DMS 273 treated with DMSO at 0.1 percent for 48 hours (cell line): Measurements from ENCODE around the gene ADCY5.

ENCODE experiments used
- DNase-seq: peaks from one replicate; lab custom pipeline; 2025; lab: John Stamatoyannopoulos, UW

The ADCY5 gene

DNA sequence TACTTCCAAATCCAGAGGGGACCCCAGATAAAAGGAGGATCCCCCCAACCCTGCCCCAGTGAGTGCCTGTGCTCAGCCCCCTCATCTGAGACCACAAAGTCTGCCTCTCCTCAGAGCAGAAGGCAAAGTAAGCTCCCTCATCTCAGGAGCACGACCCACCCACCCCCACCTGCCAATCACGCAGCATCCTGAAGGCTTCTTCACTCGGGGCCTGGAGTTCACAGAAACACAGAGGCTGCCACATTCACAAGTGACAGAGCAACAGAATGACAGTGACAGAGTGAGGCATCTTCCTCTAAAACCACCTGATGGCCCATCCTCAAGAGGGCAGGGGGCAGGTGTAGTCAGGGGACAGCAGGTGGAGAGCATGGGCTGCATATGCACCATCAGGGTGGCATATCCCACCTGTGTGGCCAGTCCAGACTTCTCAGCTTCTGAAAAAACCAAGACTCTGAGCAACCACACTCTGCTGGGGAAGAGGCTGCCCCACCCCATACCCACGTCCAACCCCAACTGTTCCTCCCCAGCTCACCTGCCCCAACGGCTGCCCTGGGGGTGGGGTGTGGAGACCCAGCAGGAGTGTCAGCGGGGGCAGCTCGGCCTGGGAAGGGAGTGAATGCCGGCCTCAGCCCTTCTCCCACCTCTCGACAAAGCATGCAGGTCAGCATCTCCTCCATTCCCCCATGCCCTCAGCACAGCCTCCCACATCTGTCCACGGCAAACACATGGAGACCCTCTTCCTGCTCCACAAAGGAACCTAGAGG is 19.3 kb downstream of the ADCY5 start:
- DNase-seq, result no peak

DNA sequence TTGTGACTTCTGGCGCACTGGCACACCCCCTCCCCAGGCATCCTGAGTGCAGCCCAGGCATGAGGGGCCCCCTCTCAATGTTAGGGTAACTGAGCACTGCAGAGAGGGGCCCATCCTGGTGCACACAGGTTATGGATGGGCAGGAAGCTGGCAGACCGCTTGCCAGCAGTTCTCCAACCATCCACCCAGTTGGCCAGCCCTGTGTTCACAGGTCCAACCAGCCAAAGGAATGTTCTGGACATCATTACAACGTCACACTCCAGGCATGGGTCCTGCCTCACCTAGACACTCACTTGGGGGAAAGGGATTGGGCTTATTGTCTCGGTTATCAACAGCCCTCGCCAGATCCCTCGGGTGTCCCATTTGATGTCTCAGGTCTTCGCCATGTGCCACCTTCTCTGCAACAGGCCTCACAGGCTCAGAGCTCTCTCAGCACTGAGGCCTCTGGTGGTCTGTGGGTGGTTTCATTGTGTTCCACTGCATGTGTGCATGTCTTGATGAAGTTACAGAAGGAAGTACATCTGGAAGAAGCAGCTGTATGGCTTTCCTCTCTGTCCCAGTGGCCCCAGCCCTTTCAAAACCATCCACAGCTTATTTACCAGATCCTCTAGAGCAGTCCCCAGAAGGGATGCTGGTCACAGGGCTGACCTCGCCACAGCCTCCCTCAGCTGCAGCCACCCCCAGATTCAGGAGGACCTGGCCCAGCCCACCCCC is 23.7 kb downstream of the ADCY5 start:
- no peak for DNase-seq

DNA sequence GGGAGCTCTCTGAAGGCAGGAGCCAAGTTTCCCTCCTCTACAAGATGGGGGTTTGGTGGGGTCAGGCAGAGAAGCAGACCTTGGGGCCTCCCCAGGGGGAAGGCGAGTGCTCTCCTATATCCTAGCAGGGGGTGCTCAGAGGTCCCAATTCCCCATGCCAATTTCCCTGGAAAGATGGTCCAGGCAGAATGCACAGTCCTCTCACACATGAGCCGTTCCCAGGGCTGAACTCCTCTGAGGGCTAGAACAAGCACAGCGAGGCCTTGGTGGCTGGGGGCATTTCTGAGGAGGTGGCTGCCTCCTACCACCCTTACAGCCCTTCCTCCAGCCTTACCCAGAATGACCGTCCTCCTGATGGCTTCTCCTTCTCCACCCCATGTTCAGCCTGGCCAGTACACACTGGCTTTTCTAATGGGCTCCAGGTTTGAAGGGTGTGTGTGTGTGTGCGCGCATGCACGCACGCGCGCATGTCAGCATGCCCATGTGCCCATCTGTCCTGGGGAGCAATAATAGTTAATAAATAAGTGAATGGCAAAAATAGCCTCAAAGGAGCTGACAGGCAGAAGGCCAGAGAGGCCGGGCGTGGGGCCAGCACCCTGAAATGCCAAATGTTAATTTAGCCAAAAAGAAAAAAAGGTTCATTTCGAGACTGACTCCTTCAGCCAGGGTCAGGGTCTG is 24.4 kb downstream of the ADCY5 start:
- no peak for DNase-seq

DNA sequence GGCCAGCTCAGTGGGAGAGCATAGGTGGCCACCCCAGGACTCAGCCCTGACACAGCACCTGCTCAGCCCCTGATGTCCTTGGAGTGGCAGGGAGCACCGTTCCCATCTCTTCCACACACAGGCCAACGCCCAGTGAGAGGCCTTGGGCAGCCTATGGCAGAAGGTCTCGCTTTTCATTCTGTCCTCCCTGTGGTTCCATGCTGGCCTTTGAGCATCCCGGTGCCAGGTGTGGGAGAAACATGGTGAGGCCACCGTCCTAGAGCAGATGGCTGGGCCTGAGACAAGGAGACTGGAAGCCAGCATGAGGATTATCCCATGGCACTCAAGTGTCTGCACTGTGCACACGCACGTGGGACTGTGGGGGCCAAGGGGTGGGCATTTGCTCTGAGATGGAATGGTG is 25.1 kb downstream of the ADCY5 start:
- peak; percentile 33 for DNase-seq

DNA sequence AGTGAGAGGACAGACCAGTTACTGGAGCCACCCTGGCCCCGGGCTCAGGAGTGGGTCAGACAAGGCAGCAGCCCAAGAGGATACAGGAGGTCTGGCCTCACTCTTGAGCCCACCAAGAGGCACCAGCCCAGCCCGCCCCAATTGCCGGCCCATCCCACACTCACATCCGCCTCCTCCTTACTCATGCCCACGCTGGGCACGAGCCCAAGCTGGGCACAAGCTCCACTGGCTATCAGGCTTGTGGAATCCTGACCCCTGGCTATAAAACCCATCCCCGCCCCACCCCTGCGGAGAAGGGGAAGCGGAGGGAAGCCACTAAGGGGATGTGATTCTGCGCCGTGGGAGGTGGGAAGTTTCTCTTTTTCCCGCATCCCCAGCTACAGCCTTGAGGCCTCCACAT is 25.9 kb downstream of the ADCY5 start:
- no peak for DNase-seq

DNA sequence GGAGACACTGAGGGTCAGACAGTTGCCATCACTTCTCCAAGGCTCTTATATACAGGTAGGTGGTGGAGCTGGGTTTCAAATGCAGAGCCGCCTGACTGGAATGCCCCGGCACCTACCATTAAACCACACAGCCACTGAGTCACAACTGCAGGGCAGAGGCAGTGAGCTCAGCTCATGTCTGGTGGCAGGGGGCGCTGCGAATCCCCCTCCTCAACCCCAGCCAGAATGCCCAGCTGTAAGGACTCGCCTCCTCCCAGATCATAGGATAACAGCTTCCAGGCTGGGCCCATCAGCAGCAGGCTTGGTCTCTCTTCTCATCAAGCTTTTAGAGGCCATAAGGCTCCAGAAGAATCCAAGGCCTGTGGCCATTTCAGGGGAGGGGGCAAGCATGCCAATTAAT is 26.4 kb downstream of the ADCY5 start:
- DNase-seq, result no peak

DNA sequence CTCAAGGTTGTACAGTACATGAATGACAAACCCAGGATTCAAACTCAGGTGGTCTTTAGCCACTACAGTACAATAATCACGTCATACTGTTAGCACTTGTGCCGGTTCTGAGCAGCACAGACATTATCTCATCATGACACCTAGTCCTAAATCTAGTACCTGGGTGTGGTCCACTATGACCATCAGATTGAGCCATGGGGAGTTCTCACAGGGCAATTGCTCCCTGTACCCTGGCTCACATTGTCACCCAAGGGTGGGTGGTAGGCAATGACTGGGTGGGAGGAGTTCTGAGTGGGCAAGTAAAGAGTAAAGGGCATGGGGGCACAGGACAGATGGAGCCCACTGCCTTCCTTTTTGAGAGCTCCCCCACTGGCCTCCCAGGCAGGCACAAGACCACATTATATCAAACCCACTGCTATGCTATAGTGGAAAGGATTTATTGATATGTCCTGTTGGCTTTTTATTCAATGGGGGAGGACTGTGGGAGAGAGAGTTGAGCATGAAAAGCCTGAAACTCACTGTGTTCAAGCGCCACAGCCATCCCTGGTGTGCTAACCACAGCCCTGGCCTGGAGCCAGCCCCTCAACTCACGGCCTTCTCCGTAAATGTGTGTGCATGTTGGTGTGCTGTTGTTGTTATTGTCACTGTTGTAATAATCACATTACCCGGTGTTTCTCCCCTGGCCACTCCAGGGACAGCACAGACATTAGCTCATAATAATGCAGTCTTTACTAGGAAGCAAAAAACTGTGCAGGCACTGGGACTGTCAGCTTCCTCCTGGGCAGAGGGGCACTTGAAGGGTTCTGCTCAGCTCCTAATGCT is 27.3 kb downstream of the ADCY5 start:
- DNase-seq, result no peak

DNA sequence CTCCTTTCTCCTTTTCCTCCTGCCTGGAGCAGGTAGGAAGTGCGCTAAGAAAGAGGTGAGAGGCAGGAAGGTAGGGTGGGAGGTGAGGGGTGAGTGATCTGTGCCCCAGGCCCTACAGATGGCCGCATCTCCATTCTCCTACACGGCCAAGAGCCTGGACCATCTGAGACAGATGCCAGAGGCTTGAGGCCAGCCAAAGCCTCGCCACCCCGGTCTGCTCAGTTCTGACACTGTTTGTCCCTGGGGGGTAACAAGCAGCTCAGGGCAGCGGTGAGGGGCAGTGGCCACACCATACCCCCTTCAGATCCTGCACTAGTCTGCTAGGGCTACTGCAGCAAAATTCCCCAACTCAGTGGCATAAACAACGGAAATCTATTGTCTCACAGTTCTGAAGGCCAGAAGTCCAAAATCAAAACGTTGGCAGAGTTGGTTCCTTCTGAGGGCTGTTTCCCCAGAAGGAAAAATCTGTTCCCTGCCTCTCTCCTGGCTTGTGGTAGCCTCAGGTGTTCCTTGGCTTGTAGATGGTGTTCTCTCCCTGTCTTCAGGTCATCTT is 28.4 kb downstream of the ADCY5 start:
- DNase-seq, result no peak

DNA sequence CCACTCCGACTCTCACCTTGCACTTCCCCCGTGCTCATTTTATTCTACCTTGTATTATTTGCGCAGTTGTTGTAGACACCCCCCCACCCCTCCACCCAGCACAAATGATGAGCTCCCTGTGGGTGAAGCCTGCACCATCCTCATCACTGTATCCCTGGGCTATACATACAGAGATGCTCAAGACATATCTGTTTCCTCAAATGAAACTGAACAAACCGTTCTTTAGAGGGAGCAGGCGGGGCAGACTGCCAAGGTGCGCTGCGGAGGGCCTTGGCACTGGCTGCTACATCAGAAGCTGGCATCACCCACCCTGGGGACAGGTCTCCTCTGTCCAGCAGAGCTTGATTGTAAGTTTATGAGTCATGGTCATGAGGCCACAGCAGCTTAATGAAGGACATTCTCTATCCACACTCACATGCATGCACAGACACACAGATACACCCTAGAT is 29.0 kb downstream of the ADCY5 start:
- no peak for DNase-seq

DNA sequence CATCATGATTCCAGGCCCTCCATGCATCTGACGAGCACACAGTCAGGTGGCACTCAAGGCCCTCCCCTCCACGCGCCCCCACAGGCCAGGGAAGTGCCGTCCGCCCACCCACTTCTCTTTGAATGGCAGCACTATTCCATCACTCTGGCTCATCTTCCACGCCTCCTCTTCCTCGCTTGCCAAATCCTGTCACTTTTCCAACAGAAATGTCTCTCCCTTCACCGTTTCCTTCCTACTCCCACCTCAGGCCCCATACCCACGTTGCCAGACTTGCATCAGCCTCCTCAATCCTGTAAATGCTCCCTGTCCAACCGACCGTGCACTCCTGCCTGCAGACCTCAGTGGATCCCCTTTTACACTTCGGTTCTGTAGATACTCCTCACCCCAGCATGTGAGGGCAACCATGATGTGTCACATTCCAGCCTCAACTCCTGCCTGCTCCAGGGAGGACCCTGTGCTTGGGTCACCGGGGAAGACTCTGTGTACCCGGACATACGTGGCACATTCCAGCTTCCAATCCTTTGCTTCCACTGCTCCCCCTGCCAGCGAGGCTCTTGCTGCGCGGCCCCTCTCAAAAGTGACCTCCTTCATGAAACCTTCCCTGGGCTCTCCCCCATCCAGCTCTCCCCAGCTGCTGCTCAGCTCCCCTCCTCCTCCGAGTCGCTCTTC is 29.6 kb downstream of the ADCY5 start:
- DNase-seq, result no peak

DNA sequence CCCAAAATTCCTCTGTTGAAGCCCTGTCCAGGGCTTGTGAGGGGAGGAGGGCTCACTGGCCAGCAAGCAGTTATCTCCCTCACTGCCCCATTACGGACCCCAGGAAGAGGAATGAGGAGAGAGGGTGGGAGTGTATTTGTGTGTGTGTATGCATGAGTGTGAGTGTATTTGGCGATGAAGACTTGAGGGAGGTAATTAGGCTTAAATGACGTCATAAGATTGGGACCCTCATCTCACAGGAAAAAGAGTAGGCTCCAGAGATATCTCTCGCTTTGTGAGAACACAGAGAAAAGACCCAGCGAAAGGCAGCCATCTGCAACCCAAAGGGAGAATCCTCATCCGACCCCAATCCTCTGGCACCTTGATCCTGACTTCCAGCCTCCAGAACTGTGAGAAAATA is 32.2 kb downstream of the ADCY5 start:
- DNase-seq, result no peak

DNA sequence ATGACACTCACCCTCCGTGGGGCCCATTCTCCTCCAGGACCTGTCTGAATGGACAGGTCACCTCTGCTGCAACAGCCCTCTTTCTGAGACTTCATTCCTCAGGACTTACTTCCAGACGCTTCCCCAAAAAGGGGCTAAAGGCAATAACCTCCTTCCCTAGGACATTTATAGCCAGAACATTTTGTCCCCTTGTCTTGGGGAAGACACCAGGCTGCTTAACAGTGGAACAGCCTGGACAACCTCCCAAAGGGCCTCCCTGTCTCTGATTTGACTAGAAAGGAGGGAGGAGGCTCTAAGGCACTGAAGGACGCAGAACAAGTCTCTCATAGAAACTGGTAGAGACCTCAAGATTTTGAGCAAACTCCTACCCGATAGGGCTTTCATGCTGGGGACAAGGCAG is 32.7 kb downstream of the ADCY5 start:
- no peak for DNase-seq

DNA sequence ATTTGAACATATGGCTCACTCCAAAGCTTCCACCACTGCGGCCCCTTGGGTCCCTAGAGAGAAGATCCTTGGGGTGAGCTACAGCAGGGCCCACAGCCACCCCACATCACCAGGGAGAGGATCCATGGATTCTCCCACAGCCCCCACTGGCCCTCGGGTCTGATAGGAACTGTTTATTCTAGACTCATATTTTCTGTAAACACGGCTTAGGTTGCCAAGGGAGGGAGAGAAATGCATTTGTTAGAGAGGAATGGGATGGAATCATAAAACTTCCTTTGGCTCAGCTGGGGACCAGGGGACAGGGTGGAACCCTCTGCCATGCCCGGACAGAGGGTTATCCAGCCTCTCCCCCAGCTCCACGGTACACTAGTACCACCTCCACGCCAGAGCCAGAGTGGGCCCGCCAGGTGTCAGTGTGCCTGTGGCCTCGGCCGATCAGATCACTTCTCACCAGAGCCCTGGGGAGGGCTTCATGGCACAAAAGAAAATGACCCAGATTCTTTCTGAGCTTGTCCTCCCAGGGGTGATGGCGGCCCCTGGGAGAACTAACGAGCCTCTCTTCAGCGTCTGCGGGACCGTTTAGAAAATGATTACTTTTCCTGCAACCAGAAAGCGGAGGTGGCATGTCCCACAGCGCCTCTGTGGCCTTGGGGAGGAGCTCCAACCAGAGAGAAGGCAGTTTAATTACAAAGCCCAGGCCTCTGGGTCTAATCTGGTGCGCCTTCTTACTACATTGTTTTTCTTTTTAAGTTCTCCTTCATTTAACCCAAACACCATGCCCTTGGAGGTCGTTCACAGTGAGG is 33.7 kb downstream of the ADCY5 start:
- no peak for DNase-seq

DNA sequence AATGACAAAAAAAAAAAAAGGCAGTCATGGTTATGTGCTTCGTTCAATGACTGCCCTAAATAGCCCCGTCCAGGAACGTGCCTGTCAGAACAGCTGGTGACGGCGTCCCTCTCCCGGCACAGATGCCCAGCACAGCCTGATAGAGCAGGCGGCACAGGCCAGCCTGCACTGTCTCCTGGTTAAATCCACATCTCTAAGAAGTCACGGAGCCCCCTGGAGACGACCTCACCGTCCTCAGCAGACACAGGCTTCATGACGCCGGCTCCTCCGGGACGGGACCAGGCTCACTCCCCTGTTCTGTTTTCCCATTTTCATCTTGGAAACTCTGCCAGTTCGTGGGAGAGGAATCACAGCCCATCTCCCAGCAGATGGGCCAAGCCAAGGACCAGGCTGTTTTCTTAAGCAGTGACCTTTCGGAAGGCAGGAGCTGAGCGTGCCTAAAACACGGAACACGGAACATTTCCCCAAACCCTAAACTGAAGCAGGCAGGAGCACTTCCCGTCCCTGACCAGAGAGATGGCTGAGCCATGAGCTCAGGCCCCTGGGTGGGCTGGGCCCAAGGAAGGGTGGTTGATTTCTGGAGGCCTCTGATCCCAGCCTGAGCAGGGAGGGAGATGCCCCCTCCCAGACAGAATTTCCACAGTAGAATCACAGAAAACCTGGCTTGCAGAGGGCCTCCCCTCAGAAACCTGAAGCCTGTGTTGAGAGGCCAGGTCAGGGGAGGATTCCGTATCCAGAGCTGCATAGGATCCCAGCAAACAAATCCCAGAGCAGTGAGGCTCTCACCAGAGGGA is 35.9 kb downstream of the ADCY5 start:
- no peak for DNase-seq

DNA sequence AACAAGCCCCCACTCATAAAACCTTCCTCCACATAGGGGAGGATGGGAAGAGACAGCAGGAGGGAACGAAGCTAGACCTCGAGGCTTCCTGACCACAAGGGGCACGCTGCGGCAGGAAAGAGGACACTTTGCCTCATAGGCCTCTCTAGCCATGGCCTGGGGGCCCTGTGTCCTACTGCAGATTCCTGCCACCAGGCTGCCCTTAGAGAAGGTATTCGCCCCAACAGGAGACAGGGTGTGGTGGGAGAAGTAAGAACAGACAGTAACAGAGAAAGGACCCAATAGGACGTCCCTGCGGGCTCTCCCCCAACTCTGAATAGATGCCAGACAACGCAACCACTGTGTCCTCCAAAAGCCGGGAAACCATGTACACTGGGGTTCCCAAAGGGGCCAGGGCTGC is 36.8 kb downstream of the ADCY5 start:
- no peak for DNase-seq

DNA sequence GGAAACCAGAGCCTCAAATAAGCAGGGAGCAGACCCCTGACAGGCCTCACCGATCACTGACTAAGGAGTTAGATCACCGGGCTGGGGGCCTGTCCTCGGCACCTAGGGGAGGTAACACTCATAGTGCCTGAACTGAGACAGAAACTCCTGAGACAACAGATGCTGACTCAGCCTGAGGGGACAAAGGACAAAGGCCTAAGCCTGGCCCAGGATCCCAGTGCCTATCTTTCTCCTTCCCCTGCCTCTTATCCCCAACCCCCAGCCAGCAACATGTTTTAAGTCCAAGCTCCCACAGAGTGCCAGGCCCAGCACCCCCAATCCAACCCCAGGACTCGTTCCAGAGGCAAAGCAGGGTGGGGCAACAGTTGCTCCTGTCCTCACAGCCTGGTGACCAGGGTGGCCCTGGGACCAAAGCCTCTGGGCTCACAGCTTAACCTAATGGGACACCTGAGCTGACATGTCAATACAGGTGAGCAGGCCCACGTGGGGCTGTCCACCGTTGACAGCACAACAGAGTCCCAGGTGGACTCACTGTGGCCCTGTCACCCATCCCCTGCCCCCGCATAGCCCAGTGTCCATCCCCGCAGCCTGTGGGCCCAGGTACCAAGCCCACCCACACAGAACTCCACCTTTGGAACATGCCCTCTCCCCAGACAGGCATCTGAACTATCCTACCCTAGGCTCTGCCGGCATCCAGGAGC is 37.4 kb downstream of the ADCY5 start:
- DNase-seq, result no peak

DNA sequence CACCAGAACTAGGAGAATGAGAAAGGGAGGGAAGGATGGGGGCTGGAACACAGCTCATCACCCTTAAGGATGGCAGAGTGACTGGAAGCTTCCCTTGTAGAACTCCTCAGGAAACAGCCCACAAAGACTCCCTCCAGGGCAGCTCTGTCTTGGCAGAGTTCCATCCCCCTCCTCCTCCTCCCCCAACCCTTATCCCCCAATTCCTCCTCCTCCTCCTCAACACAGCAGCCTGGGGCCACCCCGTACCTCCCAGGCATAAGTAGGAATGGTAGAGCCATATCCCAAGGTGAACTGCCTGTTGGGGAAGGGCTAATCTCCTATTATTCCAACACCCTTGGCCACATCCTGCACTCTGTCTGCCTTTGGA is 38.8 kb downstream of the ADCY5 start:
- no peak for DNase-seq

DNA sequence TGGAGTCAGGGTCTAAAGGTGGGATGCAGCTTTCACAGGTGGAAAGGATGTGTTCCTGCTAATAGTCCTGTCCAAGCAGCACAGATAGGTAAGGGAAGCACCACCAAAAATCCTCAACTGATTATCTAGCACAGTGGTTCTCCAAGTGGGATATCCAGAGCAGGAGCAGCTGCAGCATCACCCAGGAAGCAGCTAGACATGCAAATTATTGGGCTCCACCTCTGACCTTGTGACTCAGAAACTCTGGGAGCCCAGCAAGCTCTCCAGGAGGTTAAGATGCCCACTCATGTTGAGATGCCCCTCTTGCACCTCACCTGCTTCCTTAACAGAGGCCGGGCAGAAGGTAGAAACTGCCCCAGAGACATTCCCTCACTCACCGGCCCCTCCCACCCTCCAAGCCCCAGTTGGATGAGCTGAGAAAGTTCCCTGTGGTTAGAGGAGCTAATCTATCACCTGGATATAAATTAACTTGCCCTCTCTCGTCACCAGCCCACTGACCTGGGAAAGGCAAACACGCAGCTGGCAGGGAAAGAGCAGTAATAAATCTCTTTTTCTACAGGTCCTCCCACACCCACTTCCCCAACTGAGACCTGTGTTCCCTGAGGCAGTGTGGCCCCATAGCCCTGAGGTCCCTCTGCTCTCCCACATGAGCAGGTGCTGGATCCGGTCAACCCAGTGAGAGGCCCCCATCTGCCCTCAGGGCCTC is 39.3 kb downstream of the ADCY5 start:
- no peak for DNase-seq

DNA sequence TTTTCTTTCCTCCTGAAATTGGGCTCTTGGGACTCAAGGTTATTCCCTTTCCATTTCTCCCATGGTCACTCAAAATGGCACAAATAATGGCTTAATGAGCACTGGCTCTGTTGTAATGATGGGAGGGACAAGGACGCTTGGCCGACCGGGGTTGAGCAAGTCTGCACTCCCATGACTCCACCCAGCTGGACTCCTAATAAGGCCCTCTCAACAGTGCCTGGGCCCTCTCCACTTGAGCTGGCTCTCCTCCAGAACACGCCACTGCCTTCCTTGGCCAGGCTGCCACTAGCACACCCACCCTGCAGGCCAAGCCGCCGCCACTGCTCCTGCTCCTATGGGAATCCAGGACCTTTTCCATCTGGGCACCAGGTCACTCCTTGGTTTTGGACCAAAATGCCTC is 42.3 kb downstream of the ADCY5 start:
- DNase-seq, result no peak
